K562 (cell line): ENCODE results near the gene SSBP1.
A peak's percentile ranks its signal among the peaks of the same experiment; 100 is the strongest.

Experiments used
- EP300 ChIP-seq: IDR thresholded peaks from 2 replicates; pipeline ENCODE4 v1.6.1; 2012; ENCODE audit warnings: low read length, improper control_type of control experiment
- JUND ChIP-seq, 2 experiments: IDR thresholded peaks; 2 replicates in 1 of 2; 3 replicates in 1 of 2; pipeline ENCODE4 v1.6.1; 2011; ENCODE audit warnings: borderline replicate concordance in 2 of 2, low read depth in 2 of 2, low read length in 2 of 2, improper control_type of control experiment in 1 of 2, missing biosample characterization in 1 of 2, missing genetic modification characterization in 1 of 2, missing genetic modification reagents in 1 of 2
- MCM3 ChIP-seq: fragments of 450-650 bp; IDR thresholded peaks from 2 replicates; pipeline ENCODE4 v1.6.1; 2016
- NKRF ChIP-seq: fragments of 450-650 bp; IDR thresholded peaks from 2 replicates; pipeline ENCODE4 v1.6.1; 2016; ENCODE audit warnings: borderline replicate concordance
- RAD21 ChIP-seq, 2 experiments: fragments of 250-450 bp in 1 of 2; fragments of 450-650 bp in 1 of 2; sonication (Bioruptor Pico) in 1 of 2; formaldehyde crosslinking in 1 of 2; IDR thresholded peaks in 1 of 2; conservative IDR thresholded peaks in 1 of 2; 2 replicates each; pipeline versions ENCODE4 v1.4.0 to v1.8.0; 2020 to 2022; ENCODE audit warnings: mild to moderate bottlenecking in 2 of 2, moderate library complexity in 1 of 2
- U2AF2 ChIP-seq: fragments of 200-400 bp; formaldehyde crosslinking; optimal IDR thresholded peaks from 2 replicates; pipeline ENCODE3; 2017; ENCODE audit warnings: low read depth, mild to moderate bottlenecking, low read length

GRCh38 chr7:141754939-141755338 lies 16.8 kb downstream of the SSBP1 start:
- TF ChIP-seq RAD21 (CRISPR knock-in tag; conservative IDR thresholded peaks at IDR 0.05 in 1 of 2, IDR thresholded peaks at IDR 0.05 in 1 of 2) (peak in 1 of 2 experiments; percentile 37; a peak in 1 of 4 replicates), JUND (IDR thresholded peaks at IDR 0.05; ENCODE audit: borderline replicate concordance, low read depth, low read length) (no peak), JUND (tag; IDR thresholded peaks at IDR 0.05; ENCODE audit: borderline replicate concordance, low read depth, low read length) (no peak), EP300 (no peak), U2AF2 (no peak), NKRF (no peak), MCM3 (no peak)
